Activated CD4-positive, alpha-beta T cell treated with anti-CD3 and anti-CD28 coated beads, Interleukin-2, amount 10 ng/mL, durations not matched to agents 24 days and 14 days (primary cell): ENCODE results near the gene ZNF500. TPM values are rescaled to one million over a fixed set of nuclear protein-coding genes. Genes with fewer than 3 reads are reported as not detected.

Experiments used
- DNase-seq: peaks from one replicate; pipeline ENCODE4 v3.0.0; 2022
- H3K27ac Mint-ChIP-seq: one replicate; pipeline ENCODE4 v1.8.0; 2022; ENCODE audit warnings: mild to moderate bottlenecking, mixed read lengths
- H3K27me3 Mint-ChIP-seq: one replicate; pipeline ENCODE4 v1.8.0; 2022; ENCODE audit warnings: mixed read lengths
- H3K36me3 Mint-ChIP-seq: one replicate; pipeline ENCODE4 v1.8.0; 2022; ENCODE audit warnings: low read depth, mild to moderate bottlenecking, mixed read lengths
- H3K4me1 Mint-ChIP-seq: one replicate; pipeline ENCODE4 v1.8.0; 2021; ENCODE audit warnings: mixed read lengths
- H3K4me3 Mint-ChIP-seq: one replicate; pipeline ENCODE4 v1.8.0; 2022; ENCODE audit warnings: mild to moderate bottlenecking, moderate library complexity, mixed read lengths
- H3K9me3 Mint-ChIP-seq: one replicate; pipeline ENCODE4 v1.8.0; 2021; ENCODE audit warnings: mixed read lengths
- intact Hi-C: fragments of 100-400 bp; cut with micrococcal nuclease; formaldehyde crosslinking; loops from one replicate; pipeline ENCODE4 v1.15.1; 2023
- total RNA-seq: library from RNA; stranded (reverse); gene quantifications from 2 replicates; pipeline ENCODE4 v1.2.3, GENCODE V29; 2022

The ZNF500 gene
- total RNA-seq, 1 donor from 2014 or later, result 16.1 TPM

- peaks cover 4% of the 10 kb centered on the region for H3K4me1 Mint-ChIP-seq
- H3K9me3 Mint-ChIP-seq, result no peaks in the 10 kb centered on the region
- intact Hi-C loops, result no loop called here
- no peaks in the 10 kb centered on the region for H3K27me3 Mint-ChIP-seq
- H3K4me3 Mint-ChIP-seq, result no peak overlapping the region
- peaks cover 19% of the 10 kb centered on the region for H3K36me3 Mint-ChIP-seq
- H3K27ac Mint-ChIP-seq, result no peak overlapping the region
- DNase-seq, result no peak
Measured at GRCh38 chr16:4704913-4705312, 62.0 kb downstream of the ZNF500 start.

GRCh38 chr16:4704491-4704890 is 62.5 kb downstream of the ZNF500 start:
- peaks cover 7% of the 10 kb centered on the region for H3K4me1 Mint-ChIP-seq
- H3K27me3 Mint-ChIP-seq, result no peaks in the 10 kb centered on the region
- no peak overlapping the region for H3K27ac Mint-ChIP-seq
- no peaks in the 10 kb centered on the region for H3K9me3 Mint-ChIP-seq
- no peak for DNase-seq
- no peak overlapping the region for H3K4me3 Mint-ChIP-seq
- peaks cover 19% of the 10 kb centered on the region for H3K36me3 Mint-ChIP-seq
- intact Hi-C loops, result no loop called here

GRCh38 chr16:4703906-4704305 is 63.1 kb downstream of the ZNF500 start:
- Mint-ChIP-seq H3K9me3 (no peaks in the 10 kb centered on the region), H3K4me1 (peaks cover 7% of the 10 kb centered on the region), H3K27ac (no peak overlapping the region), H3K27me3 (no peaks in the 10 kb centered on the region), H3K4me3 (no peak overlapping the region), H3K36me3 (peaks cover 23% of the 10 kb centered on the region)
- DNase-seq, result no peak
- intact Hi-C loops, result no loop called here

- Mint-ChIP-seq H3K27me3 (no peaks in the 10 kb centered on the region), H3K4me3 (no peak overlapping the region), H3K4me1 (peaks cover 7% of the 10 kb centered on the region), H3K27ac (no peak overlapping the region), H3K9me3 (no peaks in the 10 kb centered on the region), H3K36me3 (peaks cover 26% of the 10 kb centered on the region)
- no peak for DNase-seq
- intact Hi-C loops, result no loop called here
Measured at GRCh38 chr16:4702466-4702808, 64.5 kb downstream of the ZNF500 start.

GRCh38 chr16:4701791-4702465 is 65.0 kb downstream of the ZNF500 start:
- Mint-ChIP-seq H3K36me3 (peaks cover 26% of the 10 kb centered on the region), H3K27ac (no peak overlapping the region), H3K4me3 (no peak overlapping the region), H3K9me3 (no peaks in the 10 kb centered on the region), H3K27me3 (no peaks in the 10 kb centered on the region), H3K4me1 (peaks cover 7% of the 10 kb centered on the region)
- no peak for DNase-seq
- intact Hi-C loops, result no loop called here

- Mint-ChIP-seq H3K36me3 (peaks cover 24% of the 10 kb centered on the region), H3K4me3 (no peak overlapping the region), H3K27me3 (no peaks in the 10 kb centered on the region), H3K9me3 (no peaks in the 10 kb centered on the region), H3K27ac (no peak overlapping the region), H3K4me1 (peaks cover 7% of the 10 kb centered on the region)
- intact Hi-C loops, result no loop called here
- peak; percentile 56 for DNase-seq
Measured at GRCh38 chr16:4700997-4701743, 65.8 kb downstream of the ZNF500 start.

GRCh38 chr16:4700380-4700996 is 66.5 kb downstream of the ZNF500 start:
- intact Hi-C loops, result no loop called here
- Mint-ChIP-seq H3K9me3 (no peaks in the 10 kb centered on the region), H3K27me3 (no peaks in the 10 kb centered on the region), H3K27ac (no peak overlapping the region), H3K4me3 (no peak overlapping the region), H3K36me3 (peaks cover 24% of the 10 kb centered on the region), H3K4me1 (peaks cover 8% of the 10 kb centered on the region)
- peak; percentile 73 for DNase-seq

- peak; percentile 55 for DNase-seq
- peaks cover 20% of the 10 kb centered on the region for H3K36me3 Mint-ChIP-seq
- H3K4me3 Mint-ChIP-seq, result no peak overlapping the region
- no peaks in the 10 kb centered on the region for H3K27me3 Mint-ChIP-seq
- H3K27ac Mint-ChIP-seq, result no peak overlapping the region
- intact Hi-C loops, result no loop called here
- H3K4me1 Mint-ChIP-seq, result peaks cover 12% of the 10 kb centered on the region
- H3K9me3 Mint-ChIP-seq, result no peaks in the 10 kb centered on the region
Measured at GRCh38 chr16:4699046-4699556, 67.9 kb downstream of the ZNF500 start.

- Mint-ChIP-seq H3K36me3 (peaks cover 22% of the 10 kb centered on the region), H3K4me3 (no peak overlapping the region), H3K9me3 (no peaks in the 10 kb centered on the region), H3K4me1 (peaks cover 12% of the 10 kb centered on the region), H3K27ac (no peak overlapping the region), H3K27me3 (no peaks in the 10 kb centered on the region)
- no peak for DNase-seq
- intact Hi-C loops, result no loop called here
Measured at GRCh38 chr16:4698321-4699045, 68.5 kb downstream of the ZNF500 start.

Other genes starting within 250 kb of the ZNF500 start
- 49.4 and 55.2 TPM in 2 replicates for gene CDIP1, start 228.4 kb downstream of the ZNF500 start, total RNA-seq
- not detected in 2 replicates for gene C16orf96, start 210.8 kb downstream of the ZNF500 start, total RNA-seq
- gene UBALD1, start 152.3 kb downstream of the ZNF500 start, total RNA-seq, result 17.2 and 20.5 TPM in 2 replicates
- gene MGRN1, start 142.3 kb downstream of the ZNF500 start, total RNA-seq, result 103 and 108 TPM in 2 replicates
- gene NUDT16L1, start 73.6 kb downstream of the ZNF500 start, total RNA-seq, result 35.4 and 36.1 TPM in 2 replicates
- gene ANKS3, start 32.9 kb downstream of the ZNF500 start, total RNA-seq, result 21.8 and 22.3 TPM in 2 replicates
- not detected in 2 replicates for gene DNAAF8, start 32.6 kb downstream of the ZNF500 start, total RNA-seq
- not detected in 2 replicates for gene SEPTIN12, start 21.2 kb upstream of the ZNF500 start, total RNA-seq
- not detected in 2 replicates for gene SMIM22, start 28.2 kb upstream of the ZNF500 start, total RNA-seq
- 3.8 and 4.4 TPM in 2 replicates for gene ROGDI, start 35.5 kb upstream of the ZNF500 start, total RNA-seq
- 109 and 119 TPM in 2 replicates for gene GLYR1, start 80.1 kb upstream of the ZNF500 start, total RNA-seq
- 36.5 and 36.9 TPM in 2 replicates for gene UBN1, start 80.3 kb upstream of the ZNF500 start, total RNA-seq
- gene PPL, start 170.0 kb upstream of the ZNF500 start, total RNA-seq, result not detected in 2 replicates
- gene SEC14L5, start 191.2 kb upstream of the ZNF500 start, total RNA-seq, result not detected in 2 replicates